Stimulated activated CD4-positive, alpha-beta T cell treated with anti-CD3 and anti-CD28 coated beads, Interleukin-4, amount 100 ng/mL, for 48 hours (primary cell): Measurements from ENCODE around the gene SPAG4.

Experiments used
- DNase-seq, 2 donors: peaks; one replicate each; pipeline ENCODE4 v3.0.0-alpha.2; 2020; ENCODE audit warnings: low read depth in 2 of 2

The SPAG4 gene

GRCh38 chr20:35615667-35616464 lies at the start of gene SPAG4:
Gene SPAG4 (plus strand): TSS chr20:35615829. CDS start chr20:35616004, 175 bp downstream.
- DNase-seq: peak; percentile 100

GRCh38 chr20:35568645-35569044 lies 47.0 kb upstream of the SPAG4 start:
- DNase-seq: no peak

GRCh38 chr20:35571555-35571954 lies 44.1 kb upstream of the SPAG4 start:
- DNase-seq: no peak

GRCh38 chr20:35572838-35573237 lies 42.8 kb upstream of the SPAG4 start:
- no peak for DNase-seq

- DNase-seq: no peak
Measured at GRCh38 chr20:35575958-35576357, 39.7 kb upstream of the SPAG4 start.

- no peak for DNase-seq
Measured at GRCh38 chr20:35576816-35577215, 38.8 kb upstream of the SPAG4 start.

GRCh38 chr20:35578469-35578868 lies 37.2 kb upstream of the SPAG4 start:
- no peak for DNase-seq

- DNase-seq: no peak
Measured at GRCh38 chr20:35579196-35579595, 36.4 kb upstream of the SPAG4 start.

- DNase-seq: no peak
Measured at GRCh38 chr20:35582131-35582530, 33.5 kb upstream of the SPAG4 start.

GRCh38 chr20:35582741-35583404 lies 32.8 kb upstream of the SPAG4 start:
- no peak for DNase-seq

- DNase-seq: no peak
Measured at GRCh38 chr20:35583636-35584560, 31.7 kb upstream of the SPAG4 start.

GRCh38 chr20:35586751-35587425 lies 28.7 kb upstream of the SPAG4 start:
- DNase-seq: no peak

- DNase-seq: no peak
Measured at GRCh38 chr20:35587436-35587835, 28.2 kb upstream of the SPAG4 start.

GRCh38 chr20:35588397-35588796 lies 27.2 kb upstream of the SPAG4 start:
- no peak for DNase-seq

- no peak for DNase-seq
Measured at GRCh38 chr20:35592339-35592974, 23.2 kb upstream of the SPAG4 start.

GRCh38 chr20:35595456-35595855 lies 20.2 kb upstream of the SPAG4 start:
- DNase-seq: no peak

- DNase-seq: no peak
Measured at GRCh38 chr20:35595901-35596300, 19.7 kb upstream of the SPAG4 start.

GRCh38 chr20:35597186-35597585 lies 18.4 kb upstream of the SPAG4 start:
- no peak for DNase-seq

- no peak for DNase-seq
Measured at GRCh38 chr20:35598476-35598875, 17.2 kb upstream of the SPAG4 start.

- DNase-seq: no peak
Measured at GRCh38 chr20:35598899-35599775, 16.5 kb upstream of the SPAG4 start.
